Liver (tissue), 9 donors: Measurements from ENCODE around the gene WNT8B. TPM values are rescaled to one million over a fixed set of nuclear protein-coding genes. Genes with fewer than 3 reads are reported as not detected.

Experiments used
- DNase-seq: peaks from one replicate; pipeline ENCODE4 v3.0.0-alpha.2; 2017; ENCODE audit warnings: low spot score
- H3K27ac ChIP-seq, 2 donors: one replicate each; pipeline ENCODE4 v1.7.0; 2013; ENCODE audit warnings: inconsistent platforms in 2 of 2, low read length in 2 of 2, control low read depth in 1 of 2, low read depth in 1 of 2, mild to moderate bottlenecking in 1 of 2
- H3K27me3 ChIP-seq, 4 donors: one replicate each; pipeline versions ENCODE4 v1.6.1 to v1.7.0; 2013; ENCODE audit warnings: low read length in 3 of 4, inconsistent platforms in 1 of 4, mild to moderate bottlenecking in 1 of 4, moderate library complexity in 1 of 4; ENCODE audit not compliant: control insufficient read depth in 4 of 4, insufficient read depth in 4 of 4
- H3K36me3 ChIP-seq, 4 donors: one replicate each; pipeline versions ENCODE4 v1.6.1 to v1.7.0; 2013; ENCODE audit warnings: low read length in 3 of 4, mild to moderate bottlenecking in 3 of 4, low read depth in 1 of 4, moderate library complexity in 1 of 4; ENCODE audit not compliant: control insufficient read depth in 4 of 4, insufficient read depth in 3 of 4
- H3K4me1 ChIP-seq, 4 donors: one replicate each; pipeline versions ENCODE4 v1.6.1 to v1.7.0; 2013; ENCODE audit warnings: low read length in 3 of 4, mild to moderate bottlenecking in 3 of 4, moderate library complexity in 1 of 4; ENCODE audit not compliant: control insufficient read depth in 4 of 4, insufficient read depth in 4 of 4
- H3K4me3 ChIP-seq, 3 donors: one replicate each; pipeline versions ENCODE4 v1.6.1 to v1.7.0; 2013; ENCODE audit warnings: low read length in 3 of 3, control low read depth in 1 of 3, low read depth in 1 of 3, mild to moderate bottlenecking in 1 of 3
- H3K9ac ChIP-seq, 2 donors: one replicate each; pipeline ENCODE4 v1.7.0; 2013; ENCODE audit warnings: low read length in 2 of 2, mild to moderate bottlenecking in 2 of 2, moderate library complexity in 2 of 2, control low read depth in 1 of 2, low read depth in 1 of 2
- H3K9me3 ChIP-seq, 4 donors: one replicate each; pipeline versions ENCODE4 v1.6.1 to v1.7.0; 2013; ENCODE audit warnings: low read length in 3 of 4; ENCODE audit not compliant: control insufficient read depth in 4 of 4
- FOXA1 ChIP-seq: IDR thresholded peaks from 2 replicates; pipeline ENCODE4 v1.6.1; 2016; ENCODE audit warnings: antibody characterized with exemption
- GABPA ChIP-seq, 2 donors: IDR thresholded peaks in 1 of 2; conservative IDR thresholded peaks in 1 of 2; 2 replicates each; pipeline ENCODE4 v1.6.1; 2016; ENCODE audit warnings: antibody characterized with exemption in 2 of 2, mild to moderate bottlenecking in 1 of 2, moderate library complexity in 1 of 2
- HNF4A ChIP-seq, 2 donors: conservative IDR thresholded peaks; 2 replicates each; pipeline ENCODE4 v1.6.1; 2016; ENCODE audit warnings: antibody characterized with exemption in 2 of 2, mild to moderate bottlenecking in 2 of 2
- HNF4G ChIP-seq: IDR thresholded peaks from 2 replicates; pipeline ENCODE4 v1.6.1; 2016; ENCODE audit warnings: antibody characterized with exemption
- JUND ChIP-seq, 2 donors: IDR thresholded peaks; 2 replicates each; pipeline ENCODE4 v1.6.1; 2016; ENCODE audit warnings: antibody characterized with exemption in 2 of 2
- NR2F2 ChIP-seq: IDR thresholded peaks from 2 replicates; pipeline ENCODE4 v1.6.1; 2016; ENCODE audit warnings: antibody characterized with exemption
- RXRA ChIP-seq, 2 donors: IDR thresholded peaks; 2 replicates each; pipeline ENCODE4 v1.6.1; 2017 to 2018; ENCODE audit warnings: antibody characterized with exemption in 2 of 2, mild to moderate bottlenecking in 1 of 2
- TAF1 ChIP-seq: conservative IDR thresholded peaks from 2 replicates; pipeline ENCODE4 v1.6.1; 2016; ENCODE audit warnings: antibody characterized with exemption, mild to moderate bottlenecking
- WGBS: extraction: QIAGEN DNeasy Blood & Tissue Kit; methylation state at CpG from one replicate; pipeline ENCODE4 v1.1.7; 2013; 5-methylcytosine and 5-hydroxymethylcytosine counted together
- polyA plus RNA-seq, 2 donors: library from polyadenylated mRNA; stranded (reverse) in 1 of 2; unstranded in 1 of 2; fragments of 200-250 nt in 1 of 2; fragments of >200 nt in 1 of 2; fragmentation: Nextera tagmentation in 1 of 2; extraction: Ambion mirVana in 1 of 2; gene quantifications; one replicate each; pipeline versions ENCODE4 v1.2.1 to v1.2.3, GENCODE V29; 2013 to 2015
- total RNA-seq, 2 donors: library from RNA; depleted of rRNA; stranded (reverse); fragments of >200 nt; gene quantifications; one replicate each; pipeline ENCODE4 v1.2.3, GENCODE V29; 2014
- TF ChIP-seq, protein P1 (sequence below): IDR thresholded peaks from 2 replicates; pipeline ENCODE4 v1.6.1; 2016; ENCODE audit warnings: antibody characterized with exemption
- TF ChIP-seq, protein P2 (sequence below): IDR thresholded peaks from 2 replicates; pipeline ENCODE4 v1.6.1; 2016; ENCODE audit warnings: antibody characterized with exemption
- TF ChIP-seq, protein P3 (sequence below): IDR thresholded peaks from 2 replicates; pipeline ENCODE4 v1.6.1; 2016; ENCODE audit warnings: antibody characterized with exemption
- TF ChIP-seq, protein P4 (sequence below): fragments of 150-350 bp; IDR thresholded peaks from 2 replicates; pipeline ENCODE4 v1.5.1; 2017; ENCODE audit warnings: improper control_type of control experiment, low read depth, low read length; ENCODE audit not compliant: missing input control
- TF ChIP-seq, protein P5 (sequence below): IDR thresholded peaks from 2 replicates; pipeline ENCODE4 v1.6.1; 2016; ENCODE audit warnings: antibody characterized with exemption, mild to moderate bottlenecking
- donor health status: healthy.
- donor health status: healthy.
- donor health status: healthy.
- donor health status: healthy.
- donor health status: healthy.

Gene WNT8B
- total and polyA plus RNA-seq, 4 donors = not detected

DNA sequence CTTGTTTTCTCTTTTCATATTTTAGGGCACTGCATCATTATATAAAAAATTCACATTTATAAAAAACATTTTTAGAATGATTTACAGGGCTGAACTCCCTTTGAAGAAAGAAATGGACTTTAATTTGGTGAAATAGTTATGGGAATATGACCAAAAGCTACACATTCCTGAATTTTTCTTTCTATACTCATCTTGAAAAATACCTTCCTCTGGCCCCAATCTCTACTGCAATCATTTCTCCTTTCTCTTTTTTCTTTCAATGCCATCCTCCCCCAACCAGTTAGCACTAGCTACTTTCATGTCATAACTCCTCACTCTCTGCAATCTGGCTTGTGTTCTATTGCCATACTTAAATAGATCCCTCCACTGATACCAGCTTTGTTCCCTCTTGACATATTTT, 6.2 kb downstream of the WNT8B start:
- H3K4me1 ChIP-seq = no peaks in the 10 kb centered on the region
- no peak overlapping the region for H3K27ac ChIP-seq
- DNase-seq = no peak
- TF ChIP-seq, protein P1, sequence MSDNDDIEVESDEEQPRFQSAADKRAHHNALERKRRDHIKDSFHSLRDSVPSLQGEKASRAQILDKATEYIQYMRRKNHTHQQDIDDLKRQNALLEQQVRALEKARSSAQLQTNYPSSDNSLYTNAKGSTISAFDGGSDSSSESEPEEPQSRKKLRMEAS = no peak
- TF ChIP-seq GABPA (IDR thresholded peaks at IDR 0.05 in 1 of 2, conservative IDR thresholded peaks at IDR 0.05 in 1 of 2) (no peak), HNF4G (no peak), TAF1 (no peak), FOXA1 (no peak)
- no peaks in the 10 kb centered on the region for H3K9me3 ChIP-seq
- H3K36me3 ChIP-seq = no peaks in the 10 kb centered on the region
- no peak overlapping the region for H3K9ac ChIP-seq
- H3K4me3 ChIP-seq = no peak overlapping the region
- no peaks in the 10 kb centered on the region for H3K27me3 ChIP-seq

DNA sequence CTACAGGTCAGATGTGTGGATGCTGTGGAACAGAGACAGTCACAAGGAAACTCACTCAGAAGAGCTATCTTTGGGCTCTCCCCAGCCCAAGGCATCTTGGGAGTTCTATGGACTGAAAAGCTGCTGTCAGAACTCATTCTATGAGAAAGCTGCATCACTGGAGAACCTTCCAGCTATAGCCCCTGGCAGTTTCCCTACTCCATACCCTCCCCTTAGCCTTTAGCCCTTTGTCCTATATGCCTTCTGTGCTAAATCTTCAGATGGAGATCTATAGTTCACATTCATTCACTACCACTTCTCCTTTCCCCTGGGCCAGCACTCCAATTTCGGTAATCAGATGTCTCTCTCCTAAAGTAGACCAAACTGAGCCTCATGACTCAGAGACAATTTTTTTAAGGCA, 6.9 kb downstream of the WNT8B start:
- Histone ChIP-seq H3K36me3 (no peaks in the 10 kb centered on the region), H3K4me3 (no peak overlapping the region), H3K27ac (no peak overlapping the region), H3K9me3 (no peaks in the 10 kb centered on the region), H3K9ac (no peak overlapping the region), H3K27me3 (no peaks in the 10 kb centered on the region), H3K4me1 (no peaks in the 10 kb centered on the region)
- TF ChIP-seq FOXA1 (no peak), RXRA (IDR thresholded peaks at IDR 0.05) (no peak), NR2F2 (no peak), JUND (IDR thresholded peaks at IDR 0.05) (no peak)
- TF ChIP-seq, protein P2, sequence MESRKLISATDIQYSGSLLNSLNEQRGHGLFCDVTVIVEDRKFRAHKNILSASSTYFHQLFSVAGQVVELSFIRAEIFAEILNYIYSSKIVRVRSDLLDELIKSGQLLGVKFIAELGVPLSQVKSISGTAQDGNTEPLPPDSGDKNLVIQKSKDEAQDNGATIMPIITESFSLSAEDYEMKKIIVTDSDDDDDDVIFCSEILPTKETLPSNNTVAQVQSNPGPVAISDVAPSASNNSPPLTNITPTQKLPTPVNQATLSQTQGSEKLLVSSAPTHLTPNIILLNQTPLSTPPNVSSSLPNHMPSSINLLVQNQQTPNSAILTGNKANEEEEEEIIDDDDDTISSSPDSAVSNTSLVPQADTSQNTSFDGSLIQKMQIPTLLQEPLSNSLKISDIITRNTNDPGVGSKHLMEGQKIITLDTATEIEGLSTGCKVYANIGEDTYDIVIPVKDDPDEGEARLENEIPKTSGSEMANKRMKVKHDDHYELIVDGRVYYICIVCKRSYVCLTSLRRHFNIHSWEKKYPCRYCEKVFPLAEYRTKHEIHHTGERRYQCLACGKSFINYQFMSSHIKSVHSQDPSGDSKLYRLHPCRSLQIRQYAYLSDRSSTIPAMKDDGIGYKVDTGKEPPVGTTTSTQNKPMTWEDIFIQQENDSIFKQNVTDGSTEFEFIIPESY = no peak
- TF ChIP-seq, protein P3, sequence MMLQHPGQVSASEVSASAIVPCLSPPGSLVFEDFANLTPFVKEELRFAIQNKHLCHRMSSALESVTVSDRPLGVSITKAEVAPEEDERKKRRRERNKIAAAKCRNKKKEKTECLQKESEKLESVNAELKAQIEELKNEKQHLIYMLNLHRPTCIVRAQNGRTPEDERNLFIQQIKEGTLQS = no peak
- WGBS = 89% methylated on average over 1 of the region's 1 CpG
- DNase-seq = no peak

DNA sequence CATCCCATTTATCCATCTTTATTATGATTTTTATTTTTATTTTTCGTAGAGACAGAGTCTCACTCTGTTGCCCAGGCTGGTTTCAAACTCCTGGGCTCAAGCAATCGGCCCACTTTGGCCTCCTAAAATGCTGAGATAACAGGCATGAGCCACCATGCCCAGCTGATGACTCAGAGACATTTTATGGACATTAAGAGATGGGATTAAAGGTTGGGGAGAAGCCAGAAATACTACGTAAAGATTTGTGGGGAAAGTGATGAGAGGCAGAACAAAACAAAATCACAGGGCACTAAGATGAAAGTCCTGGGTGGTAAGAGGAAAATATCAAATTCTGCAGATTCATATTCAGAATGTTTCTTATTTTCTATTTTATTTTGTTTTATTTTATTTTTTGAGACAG, 7.6 kb downstream of the WNT8B start:
- H3K9me3 ChIP-seq = no peaks in the 10 kb centered on the region
- TF ChIP-seq NR2F2 (no peak), HNF4G (no peak), HNF4A (conservative IDR thresholded peaks at IDR 0.05) (no peak), GABPA (IDR thresholded peaks at IDR 0.05 in 1 of 2, conservative IDR thresholded peaks at IDR 0.05 in 1 of 2) (no peak), JUND (IDR thresholded peaks at IDR 0.05) (no peak)
- TF ChIP-seq, protein P4, sequence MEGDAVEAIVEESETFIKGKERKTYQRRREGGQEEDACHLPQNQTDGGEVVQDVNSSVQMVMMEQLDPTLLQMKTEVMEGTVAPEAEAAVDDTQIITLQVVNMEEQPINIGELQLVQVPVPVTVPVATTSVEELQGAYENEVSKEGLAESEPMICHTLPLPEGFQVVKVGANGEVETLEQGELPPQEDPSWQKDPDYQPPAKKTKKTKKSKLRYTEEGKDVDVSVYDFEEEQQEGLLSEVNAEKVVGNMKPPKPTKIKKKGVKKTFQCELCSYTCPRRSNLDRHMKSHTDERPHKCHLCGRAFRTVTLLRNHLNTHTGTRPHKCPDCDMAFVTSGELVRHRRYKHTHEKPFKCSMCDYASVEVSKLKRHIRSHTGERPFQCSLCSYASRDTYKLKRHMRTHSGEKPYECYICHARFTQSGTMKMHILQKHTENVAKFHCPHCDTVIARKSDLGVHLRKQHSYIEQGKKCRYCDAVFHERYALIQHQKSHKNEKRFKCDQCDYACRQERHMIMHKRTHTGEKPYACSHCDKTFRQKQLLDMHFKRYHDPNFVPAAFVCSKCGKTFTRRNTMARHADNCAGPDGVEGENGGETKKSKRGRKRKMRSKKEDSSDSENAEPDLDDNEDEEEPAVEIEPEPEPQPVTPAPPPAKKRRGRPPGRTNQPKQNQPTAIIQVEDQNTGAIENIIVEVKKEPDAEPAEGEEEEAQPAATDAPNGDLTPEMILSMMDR = no peak
- TF ChIP-seq, protein P2 = no peak
- TF ChIP-seq, protein P3 = no peak
- TF ChIP-seq, protein P5, sequence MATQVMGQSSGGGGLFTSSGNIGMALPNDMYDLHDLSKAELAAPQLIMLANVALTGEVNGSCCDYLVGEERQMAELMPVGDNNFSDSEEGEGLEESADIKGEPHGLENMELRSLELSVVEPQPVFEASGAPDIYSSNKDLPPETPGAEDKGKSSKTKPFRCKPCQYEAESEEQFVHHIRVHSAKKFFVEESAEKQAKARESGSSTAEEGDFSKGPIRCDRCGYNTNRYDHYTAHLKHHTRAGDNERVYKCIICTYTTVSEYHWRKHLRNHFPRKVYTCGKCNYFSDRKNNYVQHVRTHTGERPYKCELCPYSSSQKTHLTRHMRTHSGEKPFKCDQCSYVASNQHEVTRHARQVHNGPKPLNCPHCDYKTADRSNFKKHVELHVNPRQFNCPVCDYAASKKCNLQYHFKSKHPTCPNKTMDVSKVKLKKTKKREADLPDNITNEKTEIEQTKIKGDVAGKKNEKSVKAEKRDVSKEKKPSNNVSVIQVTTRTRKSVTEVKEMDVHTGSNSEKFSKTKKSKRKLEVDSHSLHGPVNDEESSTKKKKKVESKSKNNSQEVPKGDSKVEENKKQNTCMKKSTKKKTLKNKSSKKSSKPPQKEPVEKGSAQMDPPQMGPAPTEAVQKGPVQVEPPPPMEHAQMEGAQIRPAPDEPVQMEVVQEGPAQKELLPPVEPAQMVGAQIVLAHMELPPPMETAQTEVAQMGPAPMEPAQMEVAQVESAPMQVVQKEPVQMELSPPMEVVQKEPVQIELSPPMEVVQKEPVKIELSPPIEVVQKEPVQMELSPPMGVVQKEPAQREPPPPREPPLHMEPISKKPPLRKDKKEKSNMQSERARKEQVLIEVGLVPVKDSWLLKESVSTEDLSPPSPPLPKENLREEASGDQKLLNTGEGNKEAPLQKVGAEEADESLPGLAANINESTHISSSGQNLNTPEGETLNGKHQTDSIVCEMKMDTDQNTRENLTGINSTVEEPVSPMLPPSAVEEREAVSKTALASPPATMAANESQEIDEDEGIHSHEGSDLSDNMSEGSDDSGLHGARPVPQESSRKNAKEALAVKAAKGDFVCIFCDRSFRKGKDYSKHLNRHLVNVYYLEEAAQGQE = no peak
- no peak overlapping the region for H3K9ac ChIP-seq
- H3K27ac ChIP-seq = no peak overlapping the region
- H3K4me1 ChIP-seq = no peaks in the 10 kb centered on the region
- 86% methylated on average over 3 of the region's 3 CpGs for WGBS
- H3K36me3 ChIP-seq = no peaks in the 10 kb centered on the region
- no peak for DNase-seq
- H3K4me3 ChIP-seq = no peak overlapping the region
- no peaks in the 10 kb centered on the region for H3K27me3 ChIP-seq
